H9 (cell line): ENCODE measurements around the gene TPM3. TPM values are rescaled to one million over a fixed set of nuclear protein-coding genes. Genes with fewer than 3 reads are reported as not detected.

Experiments
- DNase-seq: peaks from one replicate; pipeline ENCODE4 v3.0.0-alpha.2; 2017
- H2AFZ ChIP-seq: one replicate; pipeline ENCODE4 v1.6.1; 2013; ENCODE audit warnings: mild to moderate bottlenecking, low read length, control low read depth, moderate library complexity
- H2AK5ac ChIP-seq: 2 replicates; pipeline ENCODE4 v1.6.1; 2013; ENCODE audit warnings: low read length, control low read depth, mixed read lengths; ENCODE audit not compliant: insufficient read length
- H2BK120ac ChIP-seq: one replicate; pipeline ENCODE4 v1.6.1; 2013; ENCODE audit warnings: low read depth, mild to moderate bottlenecking, low read length, control low read depth, inconsistent platforms; ENCODE audit not compliant: poor library complexity, severe bottlenecking
- H2BK12ac ChIP-seq: 2 replicates; pipeline ENCODE4 v1.6.1; 2013; ENCODE audit warnings: low read length, control low read depth, mixed read lengths, low read depth; ENCODE audit not compliant: insufficient read length
- H2BK15ac ChIP-seq: 2 replicates; pipeline ENCODE4 v1.6.1; 2013; ENCODE audit warnings: low read depth, low read length, control low read depth
- H2BK20ac ChIP-seq: one replicate; pipeline ENCODE4 v1.6.1; 2013; ENCODE audit warnings: low read depth, mild to moderate bottlenecking, low read length, control low read depth, inconsistent platforms; ENCODE audit not compliant: poor library complexity, severe bottlenecking
- H2BK5ac ChIP-seq: 2 replicates; pipeline ENCODE4 v1.6.1; 2013; ENCODE audit warnings: low read length, control low read depth, mixed read lengths; ENCODE audit not compliant: insufficient read length
- H3K14ac ChIP-seq: 2 replicates; pipeline ENCODE4 v1.6.1; 2013; ENCODE audit warnings: low read length, control low read depth; ENCODE audit not compliant: insufficient read depth
- H3K18ac ChIP-seq: 2 replicates; pipeline ENCODE4 v1.6.1; 2013; ENCODE audit warnings: low read depth, mild to moderate bottlenecking, mixed read lengths, low read length, control low read depth; ENCODE audit not compliant: insufficient read length
- H3K23ac ChIP-seq: 2 replicates; pipeline ENCODE4 v1.6.1; 2013; ENCODE audit warnings: low read length, control low read depth, mixed read lengths, low read depth; ENCODE audit not compliant: insufficient read length
- H3K23me2 ChIP-seq: 2 replicates; pipeline ENCODE4 v1.6.1; 2013; ENCODE audit warnings: low read depth, mild to moderate bottlenecking, mixed read lengths, low read length, control low read depth; ENCODE audit not compliant: insufficient read length, poor library complexity, severe bottlenecking
- H3K27ac ChIP-seq: 2 replicates; pipeline ENCODE4 v1.5.1; 2013; ENCODE audit warnings: low read length, control low read depth, mixed read lengths, low read depth; ENCODE audit not compliant: insufficient read length
- H3K27me3 ChIP-seq: 2 replicates; pipeline ENCODE4 v1.6.1; 2013; ENCODE audit warnings: low read length, control low read depth, inconsistent platforms; ENCODE audit not compliant: insufficient read depth
- H3K4ac ChIP-seq: 2 replicates; pipeline ENCODE4 v1.6.1; 2013; ENCODE audit warnings: low read depth, mild to moderate bottlenecking, control low read depth, inconsistent platforms, low read length, moderate library complexity
- H3K4me1 ChIP-seq: 2 replicates; pipeline ENCODE4 v1.6.1; 2013; ENCODE audit warnings: low read length, control low read depth, inconsistent platforms; ENCODE audit not compliant: insufficient read depth
- H3K4me2 ChIP-seq: 2 replicates; pipeline ENCODE4 v1.6.1; 2013; ENCODE audit warnings: low read length, control low read depth, mixed read lengths; ENCODE audit not compliant: insufficient read length, insufficient read depth
- H3K56ac ChIP-seq: 2 replicates; pipeline ENCODE4 v1.6.1; 2013; ENCODE audit warnings: low read depth, mild to moderate bottlenecking, mixed read lengths, low read length, control low read depth; ENCODE audit not compliant: insufficient read length
- H3K79me1 ChIP-seq: 2 replicates; pipeline ENCODE4 v1.6.1; 2013; ENCODE audit warnings: low read depth, mild to moderate bottlenecking, moderate library complexity, low read length, control low read depth, inconsistent platforms; ENCODE audit not compliant: insufficient read depth, poor library complexity, severe bottlenecking
- H3K79me2 ChIP-seq: 2 replicates; pipeline ENCODE4 v1.6.1; 2013; ENCODE audit warnings: low read length, control low read depth, inconsistent platforms; ENCODE audit not compliant: insufficient read depth
- H3K9ac ChIP-seq: 2 replicates; pipeline ENCODE4 v1.6.1; 2013; ENCODE audit warnings: low read length, control low read depth, mixed read lengths; ENCODE audit not compliant: insufficient read length; ENCODE audit errors: extremely low read depth
- H3K9me3 ChIP-seq: one replicate; pipeline ENCODE4 v1.6.1; 2013; ENCODE audit warnings: low read depth, low read length, inconsistent platforms; ENCODE audit not compliant: control insufficient read depth
- H3T11ph ChIP-seq: one replicate; pipeline ENCODE4 v1.6.1; 2013; ENCODE audit warnings: mild to moderate bottlenecking, low read length, control low read depth, inconsistent platforms
- H4K20me1 ChIP-seq: one replicate; pipeline ENCODE4 v1.6.1; 2013; ENCODE audit not compliant: control insufficient read depth, insufficient read length, insufficient read depth
- H4K5ac ChIP-seq: 2 replicates; pipeline ENCODE4 v1.6.1; 2013; ENCODE audit warnings: low read depth, mild to moderate bottlenecking, mixed read lengths, low read length, control low read depth; ENCODE audit not compliant: insufficient read length
- H4K8ac ChIP-seq: replicated peaks from 2 replicates; pipeline ENCODE4 v1.6.1; 2013; ENCODE audit warnings: low read length, control low read depth, mixed read lengths, low read depth; ENCODE audit not compliant: insufficient read length
- H4K91ac ChIP-seq: 2 replicates; pipeline ENCODE4 v1.6.1; 2013; ENCODE audit warnings: low read depth, mild to moderate bottlenecking, moderate library complexity, mixed read lengths, low read length, control low read depth; ENCODE audit not compliant: insufficient read length
- H3K27ac Mint-ChIP-seq, 3 experiments: 2 replicates in 2 of 3; 3 replicates in 1 of 3; pipeline ENCODE4 v1.8.0; 2020 to 2021; ENCODE audit warnings: mixed read lengths in 3 of 3, mild to moderate bottlenecking in 1 of 3, moderate library complexity in 1 of 3
- H3K27me3 Mint-ChIP-seq: 2 replicates; pipeline ENCODE4 v1.8.0; 2021; ENCODE audit warnings: low read depth, mild to moderate bottlenecking, moderate library complexity, mixed read lengths
- H3K36me3 Mint-ChIP-seq, 3 experiments: 2 replicates in 2 of 3; 3 replicates in 1 of 3; pipeline ENCODE4 v1.8.0; 2020 to 2021; ENCODE audit warnings: low read depth in 3 of 3, mixed read lengths in 3 of 3; ENCODE audit not compliant: insufficient read depth in 1 of 3
- H3K4me1 Mint-ChIP-seq, 2 experiments: 2 replicates each; pipeline ENCODE4 v1.8.0; 2020; ENCODE audit warnings: mixed read lengths in 2 of 2
- H3K4me3 Mint-ChIP-seq, 2 experiments: 2 replicates in 1 of 2; 3 replicates in 1 of 2; pipeline ENCODE4 v1.8.0; 2020 to 2021; ENCODE audit warnings: mild to moderate bottlenecking in 2 of 2, mixed read lengths in 2 of 2, moderate library complexity in 1 of 2
- H3K9me3 Mint-ChIP-seq, 2 experiments: 2 replicates in 1 of 2; 3 replicates in 1 of 2; pipeline ENCODE4 v1.8.0; 2020; ENCODE audit warnings: mild to moderate bottlenecking in 2 of 2, mixed read lengths in 2 of 2, moderate library complexity in 1 of 2
- CTCF ChIP-seq: fragments of 200-600 bp; sonication (generic); conservative IDR thresholded peaks from 3 replicates; pipeline ENCODE4 v1.8.0; 2021; ENCODE audit warnings: antibody characterized with exemption, mild to moderate bottlenecking
- WGBS: extraction: QIAGEN DNeasy Blood & Tissue Kit; methylation state at CpG from one replicate; pipeline ENCODE4 v1.1.7; 2013; ENCODE audit warnings: missing lambda C conversion rate, low lambda C conversion rate, mixed read lengths; ENCODE audit not compliant: insufficient read length; ENCODE audit errors: extremely low coverage; 5-methylcytosine and 5-hydroxymethylcytosine counted together
- total RNA-seq: library from RNA; stranded (reverse); gene quantifications from 2 replicates; pipeline ENCODE4 v1.2.1, GENCODE V29; 2021

TPM3 gene
- total RNA-seq, 1 experiment from 2014 or later = 508 TPM

- no peaks in the 10 kb centered on the region for H3K27me3 ChIP-seq
- WGBS = no CpG with 5 or more reads among the region's 3 CpGs
- H2AFZ ChIP-seq = no peak overlapping the region
- no peak overlapping the region for H3K4ac ChIP-seq
- no peak overlapping the region for H3K9ac ChIP-seq
- H3K23me2 ChIP-seq = peaks cover 9% of the 10 kb centered on the region
- H3K4me2 ChIP-seq = peak overlapping the region; percentile 100
- Mint-ChIP-seq H3K4me1 (peaks cover 48 to 63% of the 10 kb centered on the region in 2 experiments), H3K27ac (peak overlapping the region; percentile 56 to 94 (median 72); a peak in 6 of 7 replicates), H3K27me3 (peaks cover 4% of the 10 kb centered on the region), H3K4me3 (peak overlapping the region; percentile 50 to 100), H3K9me3 (no peaks in the 10 kb centered on the region; a peak in 2 of 5 replicates), H3K36me3 (peaks cover 39 to 62% (median 45%) of the 10 kb centered on the region in 3 experiments)
- H3K4me1 ChIP-seq = peaks cover 5% of the 10 kb centered on the region; the same call in 1 of the 2 replicates
- no peak overlapping the region for H2AK5ac ChIP-seq
- no peaks in the 10 kb centered on the region for H4K20me1 ChIP-seq
- no peak overlapping the region for H4K91ac ChIP-seq
- no peak overlapping the region for H3T11ph ChIP-seq
- no peak for DNase-seq
- no peak overlapping the region for H2BK120ac ChIP-seq
- no peak overlapping the region for H3K56ac ChIP-seq
- no peak for TF ChIP-seq CTCF
- H3K79me1 ChIP-seq = peaks cover 7% of the 10 kb centered on the region
- no peak overlapping the region for H2BK15ac ChIP-seq
- no peak overlapping the region for H4K8ac ChIP-seq
- H3K79me2 ChIP-seq = peaks cover 69% of the 10 kb centered on the region
- no peak overlapping the region for H3K18ac ChIP-seq
- no peak overlapping the region for H2BK12ac ChIP-seq
- H4K5ac ChIP-seq = no peak overlapping the region
- H2BK20ac ChIP-seq = no peak overlapping the region
- no peak overlapping the region for H2BK5ac ChIP-seq
- no peak overlapping the region for H3K14ac ChIP-seq
- no peak overlapping the region for H3K27ac ChIP-seq
- H3K23ac ChIP-seq = no peak overlapping the region
- no peaks in the 10 kb centered on the region for H3K9me3 ChIP-seq
Measured at GRCh38 chr1:154179946-154180687, 11.8 kb downstream of the TPM3 start.
